Heart left ventricle (tissue), 16 donors: ENCODE data around the gene GFRA4. TPM values are rescaled to one million over a fixed set of nuclear protein-coding genes. Genes with fewer than 3 reads are reported as not detected.
A peak's percentile ranks its signal among the peaks of the same experiment; 100 is the strongest.

Experiments
- ATAC-seq, 4 donors: fragments of 200-7000 bp; cut with Tn5 transposase; one replicate each; pipeline ENCODE4 v1.9.1; 2020 to 2022; ENCODE audit warnings: moderate library complexity in 4 of 4, mild to moderate bottlenecking in 3 of 4, moderate number of reproducible peaks in 1 of 4
- DNase-seq, 5 donors: peaks; one replicate each; pipeline ENCODE4 v3.0.0-alpha.2; 2020
- H3K27ac ChIP-seq, 12 donors: fragments of 200-600 bp; sonication (generic) in 4 of 12; one replicate each; pipeline versions ENCODE4 v1.5.0 to v1.8.0; 2016 to 2022; ENCODE audit warnings: mild to moderate bottlenecking in 2 of 12
- H3K27me3 ChIP-seq, 9 donors: fragments of 200-600 bp; sonication (generic) in 2 of 9; one replicate each; pipeline versions ENCODE4 v1.5.1 to v1.8.0; 2016 to 2022; ENCODE audit warnings: mild to moderate bottlenecking in 3 of 9
- H3K36me3 ChIP-seq, 9 donors: fragments of 200-600 bp; sonication (generic) in 2 of 9; one replicate each; pipeline versions ENCODE4 v1.5.0 to v1.8.0; 2018 to 2022; ENCODE audit warnings: mild to moderate bottlenecking in 2 of 9
- H3K4me1 ChIP-seq, 12 donors: fragments of 200-600 bp; sonication (generic) in 4 of 12; one replicate each; pipeline versions ENCODE4 v1.5.0 to v1.8.0; 2016 to 2022; ENCODE audit warnings: mild to moderate bottlenecking in 3 of 12
- H3K4me3 ChIP-seq, 12 donors: fragments of 200-600 bp; sonication (generic) in 4 of 12; one replicate each; pipeline versions ENCODE4 v1.5.0 to v1.8.0; 2017 to 2022; ENCODE audit warnings: mild to moderate bottlenecking in 9 of 12, moderate library complexity in 4 of 12
- H3K9me3 ChIP-seq, 12 donors: fragments of 200-600 bp; sonication (generic) in 4 of 12; one replicate each; pipeline versions ENCODE4 v1.5.0 to v1.8.0; 2016 to 2022; ENCODE audit warnings: mild to moderate bottlenecking in 1 of 12
- CTCF ChIP-seq, 12 donors: fragments of 200-600 bp; sonication (generic) in 4 of 12; IDR thresholded peaks; one replicate each; pipeline versions ENCODE4 v1.5.0 to v1.8.0; 2018 to 2022; ENCODE audit warnings: antibody characterized with exemption in 12 of 12, mild to moderate bottlenecking in 5 of 12
- POLR2A ChIP-seq, 2 donors: fragments of 450-650 bp; IDR thresholded peaks; one replicate each; pipeline ENCODE4 v1.6.1; 2017; ENCODE audit warnings: antibody characterized with exemption in 2 of 2, mild to moderate bottlenecking in 2 of 2, moderate library complexity in 2 of 2
- WGBS, 4 donors: extraction: QIAGEN DNeasy Blood & Tissue Kit in 2 of 4; methylation state at CpG; one replicate each; pipeline versions ENCODE4 v1.1.5 to v1.1.7; 2013 to 2018; 5-methylcytosine and 5-hydroxymethylcytosine counted together
- intact Hi-C, 10 donors: fragments of 100-400 bp; cut with DNase I; formaldehyde crosslinking; loops; one replicate each; pipeline versions ENCODE4 v1.11.1 to v1.14.2; 2022
- polyA plus RNA-seq, 2 donors: library from polyadenylated mRNA; stranded (reverse); fragments of 200-250 nt; gene quantifications; one replicate each; pipeline ENCODE4 v1.2.3, GENCODE V29; 2013
- total RNA-seq, 9 donors: library from RNA; depleted of rRNA in 2 of 9; stranded (reverse); fragments of >200 nt in 2 of 9; fragmentation: NEBNext Ultra II Directional in 3 of 9; extraction: Animal tissue kit (Norgen Biotek cat#: 25700) in 3 of 9; gene quantifications; one replicate each; pipeline versions ENCODE4 v1.1.0 to v1.2.4, GENCODE V29; 2016 to 2023
- donor health status: ischemic (EF 13 %, LVEDD 7.1; RV severe dilation, severe dysfunction).
- donor health status: healthy with polysubstance abuse.
- donor health status: DM: no; HTN: yes; CAD: no.
- donor health status: DM: no; HTN: no; CAD: no.
- donor health status: ischemic (EF 25% LVEDD 6.9; RV normal size, moderate dysfunction).
- donor health status: ischemic (EF 25% LVEDD 5.7; RV mildly dilated, moderate dysfunction).
- donor health status: healthy.
- donor health status: DM: yes; HTN: yes; CAD: no.
- donor health status: ischemic (EF 35%, LVEDD 5.7; RV mildly dilated, moderate dysfunction).
- donor health status: nonischemic (EF 11% LVEDD 7.7; RV severe dilation, severe dysfunction).
- donor health status: DM: yes; HTN: yes; CAD: no.
- donor health status: PGD.
- donor health status: ischemic (EF 29% LVEDD 5.4; RV normal size, mild dysfunction).
- donor health status: nonischemic (EF 23%, LVEDD 6.1; RV moderate dilation, normal function).

The GFRA4 gene
- total and polyA plus RNA-seq, 11 donors: not detected

- H3K9me3 ChIP-seq: peaks cover 0 to 8% (median 0%) of the 10 kb centered on the region in 12 donors
- DNase-seq (no peak), ATAC-seq (peak in 1 of 4 donors; percentile 16)
- H3K36me3 ChIP-seq: peaks cover 0 to 42% (median 37%) of the 10 kb centered on the region in 9 donors
- peaks cover 0 to 9% (median 0%) of the 10 kb centered on the region in 12 donors for H3K4me1 ChIP-seq
- 73 to 89% (median 81%) methylated on average over 8 to 9 of the region's 9 CpGs for WGBS, 4 donors
- TF ChIP-seq POLR2A (IDR thresholded peaks at IDR 0.05): no peak
- no peak for TF ChIP-seq CTCF (IDR thresholded peaks at IDR 0.05)
- H3K27ac ChIP-seq: no peak overlapping the region
- H3K27me3 ChIP-seq: no peaks in the 10 kb centered on the region
- no peak overlapping the region for H3K4me3 ChIP-seq
- intact Hi-C loops: no loop called here
Measured at GRCh38 chr20:3651204-3651962, 11.8 kb downstream of the GFRA4 start.

- no peak for ATAC-seq
- WGBS, 4 donors: 91 to 93% (median 92%) methylated on average over 9 of the region's 9 CpGs
- no peak for DNase-seq
- peaks cover 0 to 66% (median 54%) of the 10 kb centered on the region in 9 donors for H3K36me3 ChIP-seq
- peaks cover 0 to 6% (median 0%) of the 10 kb centered on the region in 12 donors for H3K9me3 ChIP-seq
- peaks cover 0 to 9% (median 0%) of the 10 kb centered on the region in 12 donors for H3K4me1 ChIP-seq
- H3K4me3 ChIP-seq: no peak overlapping the region
- intact Hi-C loops: no loop called here
- H3K27me3 ChIP-seq: no peaks in the 10 kb centered on the region
- no peak overlapping the region for H3K27ac ChIP-seq
- TF ChIP-seq POLR2A (IDR thresholded peaks at IDR 0.05): no peak
- TF ChIP-seq CTCF (IDR thresholded peaks at IDR 0.05): no peak
Measured at GRCh38 chr20:3648951-3649350, 14.2 kb downstream of the GFRA4 start.

- intact Hi-C loops: no loop called here
- H3K27ac ChIP-seq: no peak overlapping the region
- H3K36me3 ChIP-seq: peaks cover 0 to 77% (median 69%) of the 10 kb centered on the region in 9 donors
- no peak for TF ChIP-seq POLR2A (IDR thresholded peaks at IDR 0.05)
- TF ChIP-seq CTCF (IDR thresholded peaks at IDR 0.05): no peak
- H3K27me3 ChIP-seq: no peaks in the 10 kb centered on the region
- no peak overlapping the region for H3K4me3 ChIP-seq
- no peak for ATAC-seq
- DNase-seq: no peak
- no peaks in the 10 kb centered on the region for H3K4me1 ChIP-seq
- H3K9me3 ChIP-seq: no peaks in the 10 kb centered on the region
Measured at GRCh38 chr20:3647473-3647872, 15.7 kb downstream of the GFRA4 start.

GRCh38 chr20:3646651-3647050 is 16.5 kb downstream of the GFRA4 start:
- Histone ChIP-seq H3K9me3 (no peaks in the 10 kb centered on the region), H3K27ac (no peak overlapping the region), H3K4me1 (no peaks in the 10 kb centered on the region), H3K36me3 (peaks cover 0 to 85% (median 75%) of the 10 kb centered on the region in 9 donors), H3K27me3 (no peaks in the 10 kb centered on the region), H3K4me3 (no peak overlapping the region)
- no peak for TF ChIP-seq CTCF (IDR thresholded peaks at IDR 0.05)
- TF ChIP-seq POLR2A (IDR thresholded peaks at IDR 0.05): no peak
- DNase-seq (no peak), ATAC-seq (no peak)
- intact Hi-C loops: no loop called here
- 88 to 91% (median 90%) methylated on average over 13 of the region's 13 CpGs for WGBS, 4 donors
